K562 (cell line): ENCODE measurements around the gene MAST3. TPM values are rescaled to one million over a fixed set of nuclear protein-coding genes. Genes with fewer than 3 reads are reported as not detected.

ENCODE experiments used
- ATAC-seq: fragments of 200-7000 bp; cut with Tn5 transposase; 3 replicates; pipeline ENCODE4 v1.9.1; 2020; ENCODE audit warnings: moderate library complexity
- BruUV-seq: library from RNA; stranded (reverse); fragments of 400-500 nt; replicated peaks from 2 replicates; lab custom pipeline; 2021; lab: Mats Ljungman, UMichigan
- CTCF ChIA-PET: fragments of 300-600 bp; formaldehyde crosslinking; extraction: SDS; loops from one replicate; lab custom pipeline; 2021; ENCODE audit warnings: low intra/inter-chr PET ratio; lab: Yijun Ruan, JAX
- POLR2A ChIA-PET: fragments of 300-600, 350-650 bp; sonication (Branson Sonifier 250); formaldehyde crosslinking; extraction: SDS; loops from one replicate; lab custom pipeline; 2021; ENCODE audit warnings: antibody characterized with exemption, inconsistent platforms; lab: Yijun Ruan, JAX
- DNase-seq, 4 experiments: peaks; one replicate each; pipeline versions ENCODE4 v3.0.0 to v3.0.0-alpha.2; 2011 to 2018; ENCODE audit warnings: low spot score in 3 of 4, mixed read lengths in 3 of 4; ENCODE audit errors: extremely low read depth in 1 of 4
- FAIRE-seq: peaks from 2 replicates; lab custom pipeline; 2011; peaks lifted over from hg19 to GRCh38; lab: Jason Lieb, UNC
- H2AFZ ChIP-seq: 2 replicates; pipeline ENCODE4 v1.6.0; 2011; ENCODE audit warnings: low read depth, low read length, control low read depth, inconsistent platforms
- H3K27ac ChIP-seq: fragments of 200-600 bp; 3 replicates; pipeline ENCODE4 v1.8.0; 2011; ENCODE audit warnings: low read depth, mild to moderate bottlenecking, control low read depth, inconsistent platforms, low read length, moderate library complexity, mixed read lengths; ENCODE audit errors: extremely low read depth
- H3K27me3 ChIP-seq, 2 experiments: fragments of 300-600 bp in 1 of 2; 2 replicates in 1 of 2; 3 replicates in 1 of 2; pipeline versions ENCODE4 v1.6.0 to v1.8.0; 2011; ENCODE audit warnings: inconsistent platforms in 2 of 2, low read length in 2 of 2, mild to moderate bottlenecking in 1 of 2, mixed read lengths in 1 of 2, moderate library complexity in 1 of 2; ENCODE audit not compliant: control insufficient read depth in 2 of 2, insufficient read depth in 2 of 2
- H3K36me3 ChIP-seq: fragments of 300-600 bp; 3 replicates; pipeline ENCODE4 v1.8.0; 2011; ENCODE audit warnings: mild to moderate bottlenecking, low read length, inconsistent platforms; ENCODE audit not compliant: control insufficient read depth, insufficient read depth
- H3K4me1 ChIP-seq, 2 experiments: fragments of 200-600 bp in 1 of 2; replicated peaks in 1 of 2; 2 replicates in 1 of 2; 3 replicates in 1 of 2; pipeline versions ENCODE4 v1.5.1 to v1.8.0; 2011; ENCODE audit warnings: inconsistent platforms in 2 of 2, low read length in 2 of 2, mild to moderate bottlenecking in 1 of 2, mixed read lengths in 1 of 2, moderate library complexity in 1 of 2; ENCODE audit not compliant: control insufficient read depth in 2 of 2, insufficient read depth in 2 of 2
- H3K4me2 ChIP-seq: 2 replicates; pipeline ENCODE4 v1.6.1; 2011; ENCODE audit warnings: low read length, control low read depth, inconsistent platforms, mixed read lengths; ENCODE audit not compliant: insufficient read depth
- H3K4me3 ChIP-seq: fragments of 200-600 bp; sonication (generic), shearing (Covaris generic); 2 replicates; pipeline ENCODE4 v1.5.1; 2016; ENCODE audit warnings: control low read depth, inconsistent platforms
- H3K79me2 ChIP-seq: fragments of 200-600 bp; 3 replicates; pipeline ENCODE4 v1.8.0; 2011; ENCODE audit warnings: low read length, inconsistent platforms; ENCODE audit not compliant: control insufficient read depth, insufficient read depth
- H3K9ac ChIP-seq, 2 experiments: 2 replicates each; pipeline versions ENCODE4 v1.6.0 to v1.6.1; 2011; ENCODE audit warnings: low read depth in 2 of 2, low read length in 2 of 2, control low read depth in 1 of 2, inconsistent platforms in 1 of 2, mild to moderate bottlenecking in 1 of 2, mixed read lengths in 1 of 2; ENCODE audit not compliant: insufficient read depth in 1 of 2
- H3K9me1 ChIP-seq: one replicate; pipeline ENCODE4 v1.6.0; 2011; ENCODE audit warnings: inconsistent platforms, mild to moderate bottlenecking, low read length, moderate library complexity; ENCODE audit not compliant: control insufficient read depth, insufficient read depth
- H3K9me3 ChIP-seq: replicated peaks from 2 replicates; pipeline ENCODE4 v1.5.1; 2011; ENCODE audit warnings: low read depth, low read length, inconsistent platforms; ENCODE audit not compliant: control insufficient read depth, insufficient read depth
- H4K20me1 ChIP-seq: replicated peaks from 2 replicates; pipeline ENCODE4 v1.6.1; 2011; ENCODE audit warnings: low read length, inconsistent platforms, mixed read lengths; ENCODE audit not compliant: control insufficient read depth, insufficient read depth
- ARID1B ChIP-seq: fragments of 450-650 bp; IDR thresholded peaks from 2 replicates; pipeline ENCODE4 v1.6.1; 2016; ENCODE audit warnings: antibody characterized with exemption, mild to moderate bottlenecking, inconsistent platforms
- SIRT6 ChIP-seq: IDR thresholded peaks from one replicate; pipeline ENCODE4 v1.6.1; 2012; ENCODE audit warnings: low read depth, mild to moderate bottlenecking, control low read depth, inconsistent platforms, low read length, moderate library complexity
- ZBTB17 ChIP-seq: fragments of 450-650 bp; formaldehyde crosslinking; IDR thresholded peaks from 2 replicates; pipeline ENCODE4 v1.4.0; 2020; ENCODE audit warnings: mild to moderate bottlenecking
- ZNF175 ChIP-seq: fragments of 200-800 bp; sonication (Bioruptor generic); IDR thresholded peaks from 2 replicates; pipeline ENCODE4 v1.6.1; 2016; ENCODE audit warnings: low read depth, mild to moderate bottlenecking, missing genetic modification characterization, missing compliant biosample characterization
- WGBS: fragments of 100-300 bp; shearing (Covaris generic); methylation state at CpG from one replicate; pipeline ENCODE4 v1.1.6; 2016; ENCODE audit warnings: low coverage, mixed read lengths; ENCODE audit not compliant: insufficient coverage; ENCODE audit errors: missing lambda C conversion rate; 5-methylcytosine and 5-hydroxymethylcytosine counted together
- in situ Hi-C: fragments of 300-500 bp; cut with MboI; formaldehyde crosslinking; loops from 4 replicates; pipeline ENCODE4 v1.15.0; 2018; ENCODE audit warnings: inconsistent platforms, mixed read lengths
- intact Hi-C: fragments of 100-400 bp; cut with micrococcal nuclease; formaldehyde crosslinking; loops from 2 replicates; pipeline ENCODE4 v1.14.2; 2022
- polyA plus RNA-seq, 8 experiments: library from polyadenylated mRNA; depleted of rRNA in 4 of 8; stranded (reverse) in 5 of 8; unstranded in 3 of 8; fragments of >200 nt; fragmentation: Nextera tagmentation in 2 of 8; fragmentation: Illumina TruSeq in 1 of 8; extraction: Ambion mirVana in 2 of 8; extraction: Trizol in 1 of 8; gene quantifications; 2 replicates each; pipeline versions ENCODE4 v1.2.1 to v1.2.3, GENCODE V29; 2011 to 2014; ENCODE audit warnings: inconsistent platforms in 1 of 8, missing spikeins in 1 of 8
- total RNA-seq, 7 experiments: library from RNA; depleted of rRNA in 6 of 7; stranded (reverse); fragments of >200 nt in 6 of 7; fragmentation: Illumina TruSeq in 2 of 7; extraction: Trizol in 2 of 7; gene quantifications; 2 replicates each; pipeline versions ENCODE4 v1.2.1 to v1.2.3, GENCODE V29; 2011 to 2021; ENCODE audit warnings: low replicate concordance in 1 of 7
- TF ChIP-seq, protein P1 (sequence below): fragments of 200-800 bp; sonication (Bioruptor generic); IDR thresholded peaks from 2 replicates; pipeline ENCODE4 v1.6.1; 2017; ENCODE audit warnings: missing genetic modification characterization, missing compliant biosample characterization
- TF ChIP-seq, protein P2 (sequence below): fragments of 200-800 bp; sonication (Bioruptor generic); IDR thresholded peaks from 2 replicates; pipeline ENCODE4 v1.6.1; 2017; ENCODE audit warnings: missing genetic modification characterization, missing compliant biosample characterization
- TF ChIP-seq, protein P3 (sequence below): fragments of 250-450 bp; sonication (Bioruptor Pico); IDR thresholded peaks from 2 replicates; pipeline ENCODE4 v1.5.0; 2021; ENCODE audit warnings: mild to moderate bottlenecking, moderate library complexity

Gene MAST3
- total and polyA plus RNA-seq, 9 of the 15 experiments (the other 6 are each of a cell fraction or from before 2014, with no cell fraction given): 0.94 to 9.9 (median 2.4) TPM

DNA sequence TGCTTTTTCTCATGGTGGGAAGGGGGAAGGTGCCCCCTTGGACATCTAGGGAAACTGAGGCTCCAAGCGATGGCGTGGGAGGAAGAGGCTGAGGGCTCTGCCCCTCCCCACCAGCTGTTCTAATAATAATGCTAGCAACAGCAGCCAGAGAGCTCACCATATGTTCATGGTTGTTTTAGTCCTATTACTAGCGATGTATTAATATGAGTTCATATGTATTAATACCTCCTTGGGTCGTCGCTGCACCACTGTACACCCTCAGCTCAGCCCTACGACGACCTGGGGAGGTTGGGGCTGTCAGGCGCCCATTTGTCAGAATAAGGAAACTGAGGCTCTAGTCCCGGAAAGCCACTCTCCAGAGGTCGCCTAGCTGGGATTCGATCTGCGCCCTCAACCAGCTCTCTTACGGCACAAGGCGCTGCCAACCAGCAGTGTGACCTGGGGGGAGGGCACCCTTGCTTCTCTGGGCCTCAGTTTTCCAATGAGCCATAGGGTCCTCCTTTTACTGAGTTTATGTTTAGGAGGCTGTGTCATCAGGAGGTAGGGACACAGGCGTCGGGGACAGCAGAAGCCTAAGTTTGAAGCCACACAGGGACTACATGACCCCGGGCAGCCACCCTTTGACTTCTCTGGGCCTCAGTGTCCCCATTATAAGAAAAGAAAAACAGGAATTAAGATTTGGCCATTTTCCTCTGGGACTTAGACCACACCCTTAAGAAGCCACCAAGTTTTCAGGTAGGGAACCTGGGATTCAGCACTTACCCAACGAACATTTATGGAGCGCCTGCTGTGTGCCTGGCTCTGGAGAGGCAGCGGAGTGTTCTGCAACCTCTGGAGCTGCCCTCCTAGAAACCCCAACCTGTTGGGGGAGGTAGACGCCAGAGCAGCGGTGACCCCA lies 664 bp downstream of the MAST3 start (continued):
- TF ChIP-seq, protein P1, sequence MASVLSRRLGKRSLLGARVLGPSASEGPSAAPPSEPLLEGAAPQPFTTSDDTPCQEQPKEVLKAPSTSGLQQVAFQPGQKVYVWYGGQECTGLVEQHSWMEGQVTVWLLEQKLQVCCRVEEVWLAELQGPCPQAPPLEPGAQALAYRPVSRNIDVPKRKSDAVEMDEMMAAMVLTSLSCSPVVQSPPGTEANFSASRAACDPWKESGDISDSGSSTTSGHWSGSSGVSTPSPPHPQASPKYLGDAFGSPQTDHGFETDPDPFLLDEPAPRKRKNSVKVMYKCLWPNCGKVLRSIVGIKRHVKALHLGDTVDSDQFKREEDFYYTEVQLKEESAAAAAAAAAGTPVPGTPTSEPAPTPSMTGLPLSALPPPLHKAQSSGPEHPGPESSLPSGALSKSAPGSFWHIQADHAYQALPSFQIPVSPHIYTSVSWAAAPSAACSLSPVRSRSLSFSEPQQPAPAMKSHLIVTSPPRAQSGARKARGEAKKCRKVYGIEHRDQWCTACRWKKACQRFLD (CRISPR knock-in tag): 0 out of 2 replicates have a peak, but pooled peaks have one; percentile 25
- TF ChIP-seq ARID1B: peak; percentile 40; the same call in 1 of the 2 replicates

DNA sequence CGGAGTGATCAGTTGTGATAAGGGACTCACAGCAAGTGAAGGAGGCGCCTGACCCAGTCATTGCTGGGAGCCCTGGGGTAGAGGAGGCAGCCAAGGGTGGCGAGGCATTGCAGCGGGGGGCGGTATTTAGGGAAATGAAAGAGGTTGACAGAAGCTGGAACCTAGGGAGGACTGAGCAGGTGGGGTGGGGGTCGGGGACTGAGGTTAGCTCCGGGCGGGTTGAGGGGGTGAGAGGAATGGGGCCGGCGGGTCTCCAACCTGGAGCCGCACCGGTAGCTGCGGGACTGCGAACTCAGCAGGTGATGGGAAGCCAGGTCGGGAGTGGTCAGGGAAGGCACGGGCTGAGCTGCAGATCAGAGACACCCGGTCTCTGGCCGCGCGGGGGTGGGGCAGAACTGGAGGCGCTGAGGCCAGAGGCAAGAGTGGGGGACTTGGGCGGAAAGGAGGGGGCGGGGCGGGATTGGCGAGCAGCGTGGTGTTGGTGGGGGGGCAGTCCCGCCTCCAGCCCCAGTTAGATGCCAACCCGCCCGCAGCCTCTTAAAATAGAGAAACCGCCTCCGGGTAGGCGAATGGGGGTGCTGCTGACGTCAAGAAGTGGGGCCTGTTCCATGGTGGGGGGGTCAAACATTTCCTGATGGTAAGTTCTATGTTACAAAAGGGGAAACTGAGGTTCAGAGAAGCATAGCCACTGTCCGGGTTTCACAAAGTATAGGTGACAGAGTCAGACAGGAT lies 1.5 kb downstream of the MAST3 start:
- peaks cover 9% of the 10 kb centered on the region; the same call in 1 of the 3 replicates for H3K79me2 ChIP-seq
- peak; percentile 51 for ATAC-seq
- no peak for TF ChIP-seq SIRT6
- TF ChIP-seq, protein P2, sequence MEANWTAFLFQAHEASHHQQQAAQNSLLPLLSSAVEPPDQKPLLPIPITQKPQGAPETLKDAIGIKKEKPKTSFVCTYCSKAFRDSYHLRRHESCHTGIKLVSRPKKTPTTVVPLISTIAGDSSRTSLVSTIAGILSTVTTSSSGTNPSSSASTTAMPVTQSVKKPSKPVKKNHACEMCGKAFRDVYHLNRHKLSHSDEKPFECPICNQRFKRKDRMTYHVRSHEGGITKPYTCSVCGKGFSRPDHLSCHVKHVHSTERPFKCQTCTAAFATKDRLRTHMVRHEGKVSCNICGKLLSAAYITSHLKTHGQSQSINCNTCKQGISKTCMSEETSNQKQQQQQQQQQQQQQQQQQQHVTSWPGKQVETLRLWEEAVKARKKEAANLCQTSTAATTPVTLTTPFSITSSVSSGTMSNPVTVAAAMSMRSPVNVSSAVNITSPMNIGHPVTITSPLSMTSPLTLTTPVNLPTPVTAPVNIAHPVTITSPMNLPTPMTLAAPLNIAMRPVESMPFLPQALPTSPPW (CRISPR knock-in tag): peak; percentile 38
- TF ChIP-seq, protein P3, sequence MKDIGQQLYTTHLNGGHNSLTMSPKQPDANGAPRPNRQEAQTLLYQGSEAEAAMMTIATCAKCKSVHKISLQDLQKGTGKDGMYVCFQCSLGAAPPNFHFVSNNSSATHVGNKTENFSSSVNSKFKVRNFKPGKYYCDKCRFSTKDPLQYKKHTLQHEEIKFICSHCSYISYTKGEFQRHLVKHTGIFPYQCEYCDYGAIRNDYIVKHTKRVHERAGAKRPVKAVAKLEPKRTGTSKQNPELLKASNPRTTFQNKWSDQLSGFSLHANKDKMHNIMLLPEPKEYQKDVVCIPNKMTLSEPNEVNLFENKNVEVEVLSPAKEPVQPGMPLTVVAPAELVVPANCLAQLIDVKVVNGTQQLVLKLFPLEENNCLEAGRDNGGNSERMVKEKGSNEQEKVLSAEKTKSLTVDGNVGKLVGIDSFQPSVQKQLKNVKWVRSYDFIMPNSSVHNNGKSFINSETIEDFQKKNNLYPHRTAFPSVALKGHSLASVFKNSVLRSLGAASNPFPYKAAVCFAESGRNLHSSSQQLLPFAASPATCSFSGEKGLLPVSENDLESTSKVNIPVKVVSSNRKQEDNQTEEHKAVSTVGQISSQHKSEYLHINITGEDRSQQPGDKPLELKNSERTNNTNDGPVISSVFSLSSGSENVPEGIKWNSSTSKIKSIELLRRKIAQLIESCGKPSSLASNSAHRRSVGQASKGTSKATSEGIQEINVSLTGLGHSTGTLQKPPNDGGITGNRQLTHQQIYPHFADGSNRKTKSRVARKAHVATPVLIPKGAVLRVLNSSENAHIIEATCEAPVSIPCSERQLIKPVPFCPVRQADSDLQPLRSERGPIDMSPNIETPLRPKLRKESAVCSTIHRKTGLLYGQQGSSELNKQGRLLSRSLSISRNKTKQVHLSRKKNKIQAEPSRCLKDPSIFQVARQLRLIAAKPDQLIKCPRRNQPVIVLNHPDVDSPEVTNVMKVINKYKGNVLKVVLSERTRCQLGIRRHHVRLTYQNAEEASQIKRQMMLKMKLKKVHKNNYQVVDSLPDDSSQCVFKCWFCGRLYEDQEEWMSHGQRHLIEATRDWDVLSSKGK: no peak
- no peak for TF ChIP-seq ZBTB17 (CRISPR knock-in tag)
- TF ChIP-seq ZNF175 (CRISPR knock-in tag): no peak

More for the DNA sequence above, 1.5 kb downstream of the MAST3 start:
- ChIA-PET CTCF (interaction anchor here (0.6 kb wide), 1 partner anchor 14 kb away, joined by 3 read pairs; no protein-coding TSS in a partner anchor), POLR2A (interaction anchor here (0.6 to 1.9 kb wide), 3 partner anchors 10 to 346 kb away, joined by 3 to 7 read pairs (median 3); no protein-coding TSS in a partner anchor)
- intact Hi-C loops (no loop called here), in situ Hi-C loops (loop anchor here (10.0 kb wide), 1 partner anchor 316 kb away; the partner anchor contains the start of gene SSBP4)
- Histone ChIP-seq H3K36me3 (no peaks in the 10 kb centered on the region), H3K27me3 (no peaks in the 10 kb centered on the region), H3K9me1 (no peaks in the 10 kb centered on the region), H2AFZ (peak overlapping the region; percentile 61), H3K4me3 (peak overlapping the region; percentile 47), H4K20me1 (no peaks in the 10 kb centered on the region), H3K9me3 (no peaks in the 10 kb centered on the region), H3K27ac (peak overlapping the region; percentile 55; the same call in 2 of the 3 replicates), H3K9ac (peak overlapping the region; percentile 52 to 89), H3K4me2 (peak overlapping the region; percentile 82), H3K4me1 (peaks cover 13 to 40% of the 10 kb centered on the region in 2 experiments; a peak in 4 of 5 replicates)
- peak; percentile 58 to 74 (median 72) for DNase-seq
- no TSS peak for BruUV-seq
- 24% methylated on average over 19 of the region's 34 CpGs for WGBS
- peak; percentile 80 for FAIRE-seq
